GM19372 (cell line): ENCODE data around the gene ARPIN.
"Not testable (repeated sequence)": the region's sequence is repeated elsewhere in the genome, so short reads cannot be mapped to it uniquely, and the experiment has no call there.

Experiments
- ATAC-seq: cut with Tn5 transposase; IDR thresholded peaks from one replicate; pipeline ENCODE4 v1.9.1; 2021; ENCODE audit warnings: mild to moderate bottlenecking, low read depth, moderate library complexity; ENCODE audit not compliant: unreplicated experiment

ARPIN gene

DNA sequence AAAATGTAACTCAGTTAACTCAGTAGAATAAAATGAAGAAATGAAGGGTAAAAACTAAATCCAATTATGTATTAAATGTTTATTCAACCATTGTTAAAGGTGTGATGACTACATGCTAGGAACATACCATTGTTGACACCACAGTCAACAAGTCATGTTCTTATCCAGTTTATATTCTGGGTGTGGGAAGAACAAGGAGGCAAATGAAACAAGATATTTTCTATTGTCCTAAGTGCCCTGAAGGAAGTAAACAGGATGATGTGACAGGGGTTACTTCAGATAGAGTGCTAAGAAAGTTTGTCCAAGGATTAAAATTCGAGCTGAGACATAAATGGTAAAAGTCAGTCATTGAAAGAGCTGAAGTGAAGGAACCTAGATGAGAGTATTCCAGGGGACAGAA lies 32.0 kb downstream of the ARPIN start:
- ATAC-seq: no peak

DNA sequence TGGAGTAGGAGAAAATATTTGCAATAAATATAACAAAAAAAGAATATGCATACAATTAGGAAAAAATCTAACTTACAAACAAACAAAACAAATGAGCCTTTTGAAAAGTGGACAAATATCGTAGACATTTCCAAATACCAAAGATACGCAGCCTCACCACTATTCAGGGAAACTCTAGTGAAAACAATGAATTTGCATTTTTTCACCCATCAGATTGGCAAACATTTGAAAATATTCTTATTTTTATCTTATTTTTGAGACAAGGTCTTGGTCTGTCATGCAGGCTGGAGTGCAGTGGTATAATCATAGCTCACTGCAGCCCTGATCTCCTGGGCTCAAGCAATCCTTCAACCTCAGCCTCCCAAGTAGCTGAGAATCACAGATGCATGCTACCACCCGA lies 34.4 kb downstream of the ARPIN start:
- no peak for ATAC-seq

DNA sequence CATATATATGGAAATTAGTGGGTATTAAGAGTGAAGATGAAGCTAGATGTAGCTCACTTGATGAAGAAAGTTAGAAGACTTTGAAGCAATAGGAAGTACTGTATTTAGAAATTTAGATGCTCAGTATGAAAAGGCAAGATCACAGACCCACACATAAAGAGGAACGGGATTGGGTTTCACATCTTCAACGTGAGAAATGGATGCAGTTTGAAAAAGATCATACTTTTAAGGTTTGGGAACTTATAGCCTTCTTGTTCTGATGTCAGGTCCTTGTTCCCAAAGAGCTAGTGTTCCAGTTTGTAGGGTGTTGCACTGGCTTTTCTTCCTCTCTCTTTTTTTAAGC lies 35.7 kb downstream of the ARPIN start:
- ATAC-seq: no peak

- no peak for ATAC-seq
These were observed 36.2 kb downstream of the ARPIN start for GRCh38 chr15:89876396-89877082.

GRCh38 chr15:89875741-89876140 lies 37.0 kb downstream of the ARPIN start:
- ATAC-seq: no peak

DNA sequence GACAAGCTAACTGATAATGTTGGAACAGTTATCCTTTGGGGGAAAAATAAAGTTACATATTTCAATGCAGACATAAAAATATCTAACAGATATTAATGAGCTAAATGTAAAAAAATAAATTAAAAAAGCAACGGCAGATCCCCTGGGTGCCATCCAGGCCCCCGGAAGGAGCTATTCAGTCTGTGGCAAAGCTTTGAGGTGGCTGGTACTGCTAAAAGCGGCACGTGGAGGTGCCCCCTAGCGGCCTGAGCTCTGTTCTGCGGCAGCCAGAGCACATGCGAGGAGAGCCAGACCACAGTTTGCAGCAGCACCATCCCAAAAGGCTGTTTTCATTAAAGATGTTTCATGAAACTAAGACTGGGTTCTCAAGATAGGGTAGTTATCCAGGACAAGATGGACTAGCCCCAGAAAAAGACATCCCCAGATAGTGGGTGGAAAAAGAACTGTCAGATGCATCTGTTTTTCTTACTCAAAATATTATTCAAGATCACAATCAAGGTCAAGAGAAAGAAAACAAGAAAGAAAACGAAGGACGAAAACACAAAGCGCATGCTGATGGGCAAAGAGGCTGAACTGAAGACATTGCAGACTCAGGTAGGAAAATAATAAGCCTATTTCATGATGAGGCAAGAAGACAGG lies 37.7 kb downstream of the ARPIN start:
- ATAC-seq: peak; percentile 89

- ATAC-seq: no peak
These were observed 42.0 kb downstream of the ARPIN start for GRCh38 chr15:89870688-89871288.

GRCh38 chr15:89870006-89870405 lies 42.7 kb downstream of the ARPIN start:
- no peak for ATAC-seq

DNA sequence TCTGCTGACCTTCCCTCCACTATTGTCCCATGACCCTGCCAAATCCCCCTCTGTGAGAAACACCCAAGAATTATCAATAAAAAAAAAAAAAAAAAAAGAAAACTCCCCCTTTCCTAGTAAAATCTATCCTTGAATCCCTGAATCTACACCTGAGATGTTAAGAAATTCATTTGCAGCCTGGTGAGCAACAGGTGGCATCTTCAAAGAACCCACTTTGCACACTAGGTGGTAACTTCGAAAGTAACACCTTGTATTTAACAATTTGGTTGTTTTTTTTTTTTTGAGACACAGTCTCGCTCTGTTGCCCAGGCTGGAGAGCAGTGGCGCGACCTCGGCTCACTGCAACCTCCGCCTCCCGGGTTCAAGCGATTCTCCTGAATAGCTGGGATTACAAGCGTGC lies 43.3 kb downstream of the ARPIN start:
- ATAC-seq: not testable (repeated sequence)

DNA sequence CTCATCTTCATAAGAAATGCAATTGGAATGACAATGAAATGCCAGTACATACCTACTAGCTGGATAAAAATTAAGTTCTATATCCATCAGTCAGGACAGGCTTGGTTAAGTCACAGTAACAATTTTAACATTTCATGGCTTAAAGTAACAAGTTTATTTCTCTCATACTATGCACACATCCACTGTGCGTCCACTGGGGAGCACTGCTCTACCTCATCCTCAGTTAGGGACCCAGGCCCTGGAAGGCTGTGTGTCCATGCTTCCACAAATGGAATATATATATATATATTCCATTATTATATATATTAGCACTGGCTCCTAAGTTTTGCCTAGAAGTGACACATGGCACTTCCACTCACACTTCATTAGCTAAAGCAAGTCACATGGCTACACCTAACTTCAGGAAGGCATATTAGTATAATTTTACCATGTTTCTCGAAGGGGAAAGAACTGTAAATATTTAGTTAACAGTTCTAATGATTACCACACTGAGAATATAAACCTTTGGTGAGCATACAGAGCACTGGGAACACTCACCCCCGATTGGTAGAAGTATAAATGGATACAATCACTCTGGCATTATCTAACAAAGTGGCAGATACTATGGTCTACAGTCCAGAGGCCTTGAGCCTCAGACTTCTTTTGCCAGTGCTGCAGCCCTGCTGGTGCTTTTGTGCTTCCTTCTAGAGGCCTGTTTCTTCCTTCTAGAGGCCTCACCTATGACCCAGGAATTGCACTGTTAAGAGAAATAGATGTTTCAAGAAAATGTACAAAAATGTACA lies 47.6 kb downstream of the ARPIN start:
- no peak for ATAC-seq

GRCh38 chr15:89863918-89864317 lies 48.8 kb downstream of the ARPIN start:
- no peak for ATAC-seq

GRCh38 chr15:89860891-89861290 lies 51.9 kb downstream of the ARPIN start:
- no peak for ATAC-seq

DNA sequence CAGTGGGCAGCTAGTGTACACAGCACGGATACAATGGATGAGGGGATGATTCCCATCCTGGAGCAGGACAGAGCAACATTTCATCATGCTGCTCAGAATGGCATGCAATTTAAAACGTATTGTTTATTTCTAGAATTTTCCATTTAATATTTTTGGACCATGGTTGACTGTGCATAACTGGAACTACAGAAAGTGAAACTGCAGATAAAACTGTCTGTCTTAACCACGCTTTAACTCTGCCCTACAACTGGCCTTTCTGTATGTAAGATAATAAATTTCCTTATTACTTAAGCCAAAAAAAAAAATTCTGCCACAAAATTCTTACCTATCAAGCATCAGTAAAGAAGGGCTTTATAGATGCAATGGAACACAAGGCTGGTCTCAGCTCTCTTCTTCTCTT lies 52.3 kb downstream of the ARPIN start:
- ATAC-seq: no peak

DNA sequence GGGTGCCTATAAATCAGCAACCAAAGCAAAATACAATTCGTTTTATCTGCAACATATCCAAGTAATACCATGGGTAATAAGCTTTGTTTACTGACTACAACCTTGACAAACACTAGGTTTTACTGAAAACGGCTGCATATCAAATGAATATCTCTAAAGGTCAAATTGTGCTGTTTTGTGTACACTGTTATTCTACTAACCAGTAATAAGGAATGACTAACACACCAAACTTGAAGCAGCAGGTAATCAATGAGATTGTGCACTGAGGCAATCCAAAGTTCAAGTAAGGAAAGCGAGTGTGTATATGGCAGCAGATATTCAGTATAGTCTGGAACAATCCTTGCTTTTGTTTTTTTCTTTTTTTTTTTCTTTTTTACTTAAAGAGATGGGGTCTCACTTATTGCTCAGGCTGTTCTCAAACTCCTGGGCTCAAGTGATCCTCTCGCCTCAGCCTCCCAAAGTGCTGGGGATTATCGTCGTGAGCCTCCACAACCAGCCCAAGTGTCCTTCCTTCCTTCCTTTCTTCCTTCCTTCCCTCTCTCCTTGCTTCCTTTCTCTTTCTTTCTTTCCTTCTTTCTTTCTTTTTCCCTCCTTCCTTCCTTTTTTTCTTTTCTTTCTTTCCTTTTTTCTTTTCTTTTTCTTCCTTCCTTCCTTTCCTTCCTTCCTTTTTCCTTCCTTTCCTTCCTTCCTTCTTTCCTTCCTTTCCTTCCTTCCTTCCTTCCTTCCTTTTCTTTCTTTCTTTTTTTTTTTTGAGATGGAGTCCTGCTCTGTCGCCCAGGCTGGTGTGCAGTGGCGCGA lies 53.9 kb downstream of the ARPIN start:
- no peak for ATAC-seq

DNA sequence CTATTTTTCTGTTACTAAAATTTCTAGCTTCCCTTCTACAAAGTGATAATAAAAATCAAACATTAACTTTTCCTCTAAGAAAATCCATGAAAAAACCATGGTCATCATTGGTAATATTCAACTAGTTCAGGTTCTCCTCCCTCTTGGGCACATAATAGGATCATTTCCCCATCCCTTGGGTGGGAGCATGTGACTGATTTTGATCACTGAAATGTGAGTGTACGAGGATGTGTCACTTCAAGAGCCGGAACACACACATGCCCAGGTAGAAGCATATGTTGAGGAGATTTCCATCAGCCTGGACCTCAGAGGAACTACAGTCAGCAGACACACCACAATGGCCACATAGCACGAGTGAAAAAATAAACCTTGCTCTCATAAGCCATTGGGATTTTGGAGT lies 55.1 kb downstream of the ARPIN start:
- no peak for ATAC-seq

DNA sequence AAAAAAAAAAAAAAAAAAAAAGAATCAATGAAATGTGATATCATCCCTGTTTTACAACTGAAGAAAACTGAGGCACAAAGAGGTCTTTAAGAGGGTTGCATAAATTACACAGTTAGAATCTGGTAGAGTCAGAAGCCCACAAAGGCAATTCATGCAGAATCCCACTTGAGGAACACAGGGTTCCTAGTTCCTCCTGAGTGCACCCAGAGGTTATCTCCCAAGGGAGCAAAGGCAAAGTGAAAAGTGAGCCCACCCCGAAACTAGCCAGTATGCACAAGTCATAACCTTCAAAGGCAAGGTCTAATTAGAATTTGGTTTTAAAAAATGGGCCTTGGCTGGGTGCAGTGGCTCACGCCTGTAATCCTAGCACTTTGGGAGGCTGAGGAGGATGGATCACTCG lies 56.8 kb downstream of the ARPIN start:
- no peak for ATAC-seq

- not testable (repeated sequence) for ATAC-seq
These were observed 57.9 kb downstream of the ARPIN start for GRCh38 chr15:89854863-89855262.

- ATAC-seq: no peak
These were observed 60.3 kb downstream of the ARPIN start for GRCh38 chr15:89852342-89852995.

DNA sequence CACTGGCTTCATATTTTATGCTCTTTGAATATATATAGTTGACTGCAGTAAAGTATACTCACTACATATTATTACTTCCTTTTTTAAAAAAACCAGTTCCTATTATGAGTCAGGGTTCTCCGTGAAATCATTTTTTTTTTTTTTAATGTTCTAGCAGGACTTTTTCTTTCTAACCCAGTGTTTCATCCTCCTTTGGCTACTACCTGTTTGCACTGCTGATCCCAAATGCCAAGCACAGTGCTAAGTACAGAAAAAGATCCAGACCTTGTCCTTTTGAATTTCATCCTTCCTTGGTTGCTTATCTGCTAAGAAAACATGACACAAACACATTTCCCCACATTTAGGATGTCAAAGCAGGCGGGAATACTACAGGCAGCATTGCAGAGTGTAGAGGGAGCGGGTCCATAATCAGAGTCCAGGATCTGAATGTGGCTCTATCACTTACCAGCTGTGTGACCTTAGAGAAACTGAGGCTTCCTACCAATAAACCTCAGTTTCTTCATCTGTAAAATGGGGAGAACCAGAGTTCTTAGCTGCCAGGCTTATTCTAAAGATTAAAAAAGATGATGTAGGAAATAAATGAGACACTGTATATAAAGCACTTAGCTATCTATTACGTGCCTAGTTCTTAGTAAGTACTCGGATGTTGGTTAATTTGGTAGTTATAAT lies 60.9 kb downstream of the ARPIN start:
- ATAC-seq: peak; percentile 67

- no peak for ATAC-seq
These were observed 63.8 kb downstream of the ARPIN start for GRCh38 chr15:89848970-89849292.
